Pancreas (tissue), 10 donors: Measurements from ENCODE around the gene LEKR1. TPM values are rescaled to one million over a fixed set of nuclear protein-coding genes. Genes with fewer than 3 reads are reported as not detected.

Experiments
- ATAC-seq, 4 donors: fragments of 200-7000 bp; cut with Tn5 transposase; one replicate each; pipeline versions ENCODE4 v1.8.0 to v1.9.1; 2020; ENCODE audit warnings: mild to moderate bottlenecking in 4 of 4, moderate library complexity in 4 of 4
- DNase-seq, 6 donors: peaks; one replicate each; pipeline ENCODE4 v3.0.0-alpha.2; 2020
- FAIRE-seq: peaks from 2 replicates; lab custom pipeline; 2012; peaks lifted over from hg19 to GRCh38; lab: Jason Lieb, UNC
- H3K27ac ChIP-seq, 4 donors: fragments of 200-600 bp; sonication (generic); 1 replicate in 3 of 4; 2 replicates in 1 of 4; pipeline versions ENCODE4 v1.5.0 to v1.8.0; 2020
- H3K27me3 ChIP-seq, 4 donors: fragments of 200-600 bp; one replicate each; pipeline ENCODE4 v1.8.0; 2021
- H3K36me3 ChIP-seq, 3 donors: fragments of 200-600 bp; sonication (generic) in 1 of 3; one replicate each; pipeline versions ENCODE4 v1.5.0 to v1.8.0; 2020 to 2021
- H3K4me1 ChIP-seq, 3 donors: fragments of 200-600 bp; one replicate each; pipeline ENCODE4 v1.8.0; 2021
- H3K4me3 ChIP-seq, 4 donors: fragments of 200-600 bp; sonication (generic) in 2 of 4; one replicate each; pipeline versions ENCODE4 v1.5.0 to v1.8.0; 2020 to 2021
- H3K9me3 ChIP-seq, 4 donors: fragments of 200-600 bp; one replicate each; pipeline ENCODE4 v1.8.0; 2021
- CTCF ChIP-seq, 4 donors: fragments of 200-600 bp; sonication (generic) in 3 of 4; IDR thresholded peaks; one replicate each; pipeline versions ENCODE4 v1.5.0 to v1.8.0; 2021; ENCODE audit warnings: antibody characterized with exemption in 4 of 4
- WGBS, 2 donors: extraction: QIAGEN DNeasy Blood & Tissue Kit; methylation state at CpG; one replicate each; pipeline ENCODE4 v1.1.7; 2013; 5-methylcytosine and 5-hydroxymethylcytosine counted together
- intact Hi-C, 3 donors: fragments of 100-400 bp; cut with DNase I; formaldehyde crosslinking; loops; one replicate each; pipeline versions ENCODE4 v1.11.1 to v1.14.2; 2022
- polyA plus RNA-seq, 2 donors: library from polyadenylated mRNA; stranded (reverse); fragments of 200-250 nt; gene quantifications; one replicate each; pipeline ENCODE4 v1.2.3, GENCODE V29; 2013
- total RNA-seq, 6 donors: library from RNA; stranded (reverse); fragmentation: NEBNext Ultra II Directional in 4 of 6; extraction: Animal tissue kit (Norgen Biotek cat#: 25700) in 4 of 6; gene quantifications; one replicate each; pipeline versions ENCODE4 v1.2.1 to v1.2.4, GENCODE V29; 2021 to 2023
- donor health status: healthy with polysubstance abuse.
- donor health status: DM: no; HTN: no; CAD: no; lungs with moderate emphysema.
- donor health status: DM: no; HTN: no; CAD: no.
- donor health status: control.
- donor health status: control.
- donor health status: Bipolar disorder and iron deficiency.
- donor health status: DM: yes; HTN: yes; CAD: no.
- donor health status: DM: no; HTN: no; CAD: no.
- donor health status: DM: no; HTN: no; CAD: no.
- donor health status: DM: yes; HTN: yes; CAD: no.

The LEKR1 gene
- total and polyA plus RNA-seq, 8 donors, result 0.88 to 2.8 (median 2.0) TPM

DNA sequence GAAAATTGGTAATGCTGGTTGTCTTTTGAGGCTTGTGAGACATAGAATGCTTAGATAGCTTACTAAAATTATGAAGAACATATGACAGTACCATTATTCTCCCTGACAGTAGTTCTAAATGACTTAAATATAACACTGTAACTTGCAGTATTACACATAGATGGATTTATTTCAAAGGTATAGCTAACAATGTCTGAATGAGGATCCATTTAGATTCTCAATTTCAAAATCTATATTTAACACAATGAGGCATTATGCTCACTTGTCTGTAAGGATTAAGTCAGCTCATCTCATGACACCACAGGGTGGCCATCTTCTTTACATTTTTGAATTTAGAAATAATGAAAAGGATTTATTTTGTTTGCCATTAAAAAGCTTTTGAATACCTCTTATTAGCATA, 225.4 kb downstream of the LEKR1 start:
- no peaks in the 10 kb centered on the region for H3K36me3 ChIP-seq
- TF ChIP-seq CTCF (IDR thresholded peaks at IDR 0.05), result no peak
- H3K4me3 ChIP-seq, result no peak overlapping the region
- no peak overlapping the region for H3K27ac ChIP-seq
- no peaks in the 10 kb centered on the region for H3K9me3 ChIP-seq
- H3K4me1 ChIP-seq, result no peaks in the 10 kb centered on the region
- intact Hi-C loops, result no loop called here
- no peak for DNase-seq
- no peak for FAIRE-seq
- no peaks in the 10 kb centered on the region for H3K27me3 ChIP-seq
- ATAC-seq, result no peak

- TF ChIP-seq CTCF (IDR thresholded peaks at IDR 0.05), result no peak
- Histone ChIP-seq H3K27me3 (no peaks in the 10 kb centered on the region), H3K4me1 (no peaks in the 10 kb centered on the region), H3K4me3 (no peak overlapping the region), H3K9me3 (no peaks in the 10 kb centered on the region), H3K36me3 (no peaks in the 10 kb centered on the region), H3K27ac (no peak overlapping the region)
- no peak for DNase-seq
- 79 to 89% methylated on average over 1 of the region's 1 CpG for WGBS, 2 donors
- intact Hi-C loops, result no loop called here
- no peak for FAIRE-seq
- ATAC-seq, result no peak
Observed at GRCh38 chr3:157056035-157056434, 229.9 kb downstream of the LEKR1 start.

- no peaks in the 10 kb centered on the region for H3K4me1 ChIP-seq
- no peak overlapping the region for H3K4me3 ChIP-seq
- FAIRE-seq (no peak), ATAC-seq (no peak), DNase-seq (no peak)
- H3K27me3 ChIP-seq, result no peaks in the 10 kb centered on the region
- 53 to 68% methylated on average over 2 of the region's 2 CpGs for WGBS, 2 donors
- intact Hi-C loops, result no loop called here
- H3K9me3 ChIP-seq, result no peaks in the 10 kb centered on the region
- no peak for TF ChIP-seq CTCF (IDR thresholded peaks at IDR 0.05)
- no peak overlapping the region for H3K27ac ChIP-seq
- no peaks in the 10 kb centered on the region for H3K36me3 ChIP-seq
Observed at GRCh38 chr3:157058392-157059071, 232.4 kb downstream of the LEKR1 start.

- Histone ChIP-seq H3K27me3 (no peaks in the 10 kb centered on the region), H3K27ac (no peak overlapping the region), H3K4me1 (no peaks in the 10 kb centered on the region), H3K4me3 (no peak overlapping the region), H3K9me3 (no peaks in the 10 kb centered on the region), H3K36me3 (no peaks in the 10 kb centered on the region)
- TF ChIP-seq CTCF (IDR thresholded peaks at IDR 0.05), result no peak
- ATAC-seq, result no peak
- no peak for FAIRE-seq
- intact Hi-C loops, result no loop called here
- 87 to 89% methylated on average over 1 of the region's 1 CpG for WGBS, 2 donors
- no peak for DNase-seq
Observed at GRCh38 chr3:157059181-157059580, 233.0 kb downstream of the LEKR1 start.

DNA sequence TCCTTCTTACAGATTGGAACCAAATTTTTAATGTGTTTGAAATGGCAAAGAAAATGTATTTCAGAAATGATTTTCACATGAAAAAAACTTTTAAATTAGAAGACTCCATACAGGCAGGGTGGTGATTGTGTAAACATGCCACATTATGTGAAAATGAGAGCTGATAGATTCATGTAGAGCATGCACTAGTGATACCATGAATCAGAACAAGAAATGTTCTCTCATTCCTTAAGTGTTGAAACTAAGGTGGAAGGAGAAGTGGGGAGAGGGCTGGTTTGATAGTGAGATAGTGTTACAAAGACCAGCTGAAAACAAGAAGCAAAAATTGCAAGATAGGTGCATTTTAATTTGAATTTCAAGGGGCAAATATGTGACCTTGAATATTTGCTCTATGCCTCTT, 233.5 kb downstream of the LEKR1 start:
- no peak overlapping the region for H3K4me3 ChIP-seq
- DNase-seq (no peak), ATAC-seq (no peak), FAIRE-seq (no peak)
- H3K27me3 ChIP-seq, result no peaks in the 10 kb centered on the region
- H3K27ac ChIP-seq, result no peak overlapping the region
- no peaks in the 10 kb centered on the region for H3K9me3 ChIP-seq
- no peaks in the 10 kb centered on the region for H3K4me1 ChIP-seq
- no peak for TF ChIP-seq CTCF (IDR thresholded peaks at IDR 0.05)
- intact Hi-C loops, result no loop called here
- H3K36me3 ChIP-seq, result no peaks in the 10 kb centered on the region
